Skeletal muscle cell (primary cell): ENCODE results near the gene HUS1.
"Not testable (repeated sequence)": the region's sequence is repeated elsewhere in the genome, so short reads cannot be mapped to it uniquely, and the experiment has no call there.

Source experiments
- DNase-seq: peaks from one replicate; pipeline ENCODE4 v3.0.0-alpha.2; 2010; ENCODE audit warnings: low read depth
- H3K4me3 ChIP-seq: 2 replicates; pipeline ENCODE4 v1.5.1; 2011; ENCODE audit warnings: low read depth, mild to moderate bottlenecking, control low read depth, low read length, moderate library complexity

Gene HUS1

GRCh38 chr7:47988496-47989386 lies 9.3 kb upstream of the HUS1 start:
- DNase-seq: no peak
- no peak overlapping the region for H3K4me3 ChIP-seq

GRCh38 chr7:47982610-47983009 lies 3.2 kb upstream of the HUS1 start:
- DNase-seq: no peak
- no peak overlapping the region for H3K4me3 ChIP-seq

GRCh38 chr7:47980648-47981047 lies 1.2 kb upstream of the HUS1 start:
- not testable (repeated sequence) for DNase-seq

GRCh38 chr7:47979832-47980181 lies 392 bp upstream of the HUS1 start:
- H3K4me3 ChIP-seq: peak overlapping the region; percentile 61
- DNase-seq: no peak

More at GRCh38 chr7:47980648-47981047, 1.2 kb upstream of the HUS1 start:
- H3K4me3 ChIP-seq: not testable (repeated sequence)

GRCh38 chr7:47978790-47979144 lies 648 bp downstream of the HUS1 start:
- no peak for DNase-seq
- peak overlapping the region; percentile 61 for H3K4me3 ChIP-seq

GRCh38 chr7:47973739-47974138 lies 5.7 kb downstream of the HUS1 start:
- DNase-seq: no peak
- H3K4me3 ChIP-seq: no peak overlapping the region

GRCh38 chr7:47970761-47971160 lies 8.7 kb downstream of the HUS1 start:
- no peak for DNase-seq
- H3K4me3 ChIP-seq: no peak overlapping the region

- DNase-seq: no peak
- no peak overlapping the region for H3K4me3 ChIP-seq
These were observed 10.3 kb downstream of the HUS1 start for GRCh38 chr7:47968847-47969774.

- H3K4me3 ChIP-seq: no peak overlapping the region
These were observed 11.7 kb downstream of the HUS1 start for GRCh38 chr7:47967708-47968107.

GRCh38 chr7:47967123-47967522 lies 12.3 kb downstream of the HUS1 start:
- H3K4me3 ChIP-seq: no peak overlapping the region
- no peak for DNase-seq

More at GRCh38 chr7:47967708-47968107, 11.7 kb downstream of the HUS1 start:
- DNase-seq: no peak

- H3K4me3 ChIP-seq: no peak overlapping the region
These were observed 14.0 kb downstream of the HUS1 start for GRCh38 chr7:47965456-47965855.

GRCh38 chr7:47962262-47962661 lies 17.2 kb downstream of the HUS1 start:
- DNase-seq: no peak
- no peak overlapping the region for H3K4me3 ChIP-seq

More at GRCh38 chr7:47965456-47965855, 14.0 kb downstream of the HUS1 start:
- DNase-seq: no peak

- DNase-seq: no peak
- no peak overlapping the region for H3K4me3 ChIP-seq
These were observed 22.3 kb downstream of the HUS1 start for GRCh38 chr7:47957156-47957555.

GRCh38 chr7:47956220-47956619 lies 23.2 kb downstream of the HUS1 start:
- DNase-seq: no peak
- no peak overlapping the region for H3K4me3 ChIP-seq

GRCh38 chr7:47954231-47954911 lies 25.0 kb downstream of the HUS1 start:
- no peak overlapping the region for H3K4me3 ChIP-seq
- no peak for DNase-seq

- DNase-seq: no peak
- no peak overlapping the region for H3K4me3 ChIP-seq
These were observed 25.6 kb downstream of the HUS1 start for GRCh38 chr7:47953822-47954221.

- no peak for DNase-seq
- H3K4me3 ChIP-seq: no peak overlapping the region
These were observed 27.2 kb downstream of the HUS1 start for GRCh38 chr7:47952224-47952623.

- DNase-seq: no peak
- no peak overlapping the region for H3K4me3 ChIP-seq
These were observed 28.0 kb downstream of the HUS1 start for GRCh38 chr7:47951374-47951773.

GRCh38 chr7:47950714-47951113 lies 28.7 kb downstream of the HUS1 start:
- no peak for DNase-seq
- H3K4me3 ChIP-seq: no peak overlapping the region

- H3K4me3 ChIP-seq: no peak overlapping the region
- no peak for DNase-seq
These were observed 29.7 kb downstream of the HUS1 start for GRCh38 chr7:47949703-47950102.
